Left forelimb (tissue), 1 donor: ENCODE data around the gene FRMPD4.

Source experiments
- DNase-seq: peaks from one replicate; pipeline ENCODE4 v3.0.0-alpha.2; 2018; ENCODE audit warnings: low spot score

FRMPD4 gene

DNA sequence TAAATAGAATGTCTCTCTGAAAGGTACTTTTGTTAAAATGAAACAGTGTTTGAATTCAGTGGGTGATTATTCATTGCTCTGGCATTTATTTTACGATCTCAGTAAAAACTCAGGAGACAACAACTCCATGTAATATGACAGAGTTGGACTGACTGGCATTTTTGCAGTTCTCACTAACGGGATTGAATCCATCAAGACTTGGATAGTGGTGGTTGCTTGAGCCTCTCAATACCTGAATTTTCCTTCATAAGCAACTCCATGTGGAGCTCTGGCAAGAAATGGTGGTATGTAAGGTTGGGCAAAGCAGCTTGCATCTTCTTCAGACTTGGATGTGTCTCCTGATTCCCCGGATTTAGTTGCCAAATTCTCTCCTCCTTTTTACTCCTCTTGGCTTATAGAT lies 72.7 kb downstream of the FRMPD4 start:
- DNase-seq: no peak

DNA sequence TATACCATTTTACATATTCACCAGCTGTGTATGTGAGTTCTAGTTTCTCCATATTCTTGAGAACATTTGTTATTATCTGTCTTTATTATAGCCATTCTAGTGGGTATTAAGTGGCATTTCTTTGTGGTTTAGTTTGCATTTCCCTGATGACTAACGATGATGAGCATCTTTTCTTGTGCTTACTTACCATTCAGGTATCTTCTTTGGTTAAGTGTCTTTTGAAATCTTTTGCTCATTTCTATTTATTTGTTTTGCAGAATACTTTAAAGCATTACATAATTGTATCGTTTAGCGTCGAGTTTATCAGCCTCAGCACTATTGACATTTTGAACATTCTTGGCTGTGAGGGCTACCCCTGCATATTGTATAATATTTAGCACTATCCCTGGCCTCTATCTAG lies 85.4 kb downstream of the FRMPD4 start:
- DNase-seq: no peak

DNA sequence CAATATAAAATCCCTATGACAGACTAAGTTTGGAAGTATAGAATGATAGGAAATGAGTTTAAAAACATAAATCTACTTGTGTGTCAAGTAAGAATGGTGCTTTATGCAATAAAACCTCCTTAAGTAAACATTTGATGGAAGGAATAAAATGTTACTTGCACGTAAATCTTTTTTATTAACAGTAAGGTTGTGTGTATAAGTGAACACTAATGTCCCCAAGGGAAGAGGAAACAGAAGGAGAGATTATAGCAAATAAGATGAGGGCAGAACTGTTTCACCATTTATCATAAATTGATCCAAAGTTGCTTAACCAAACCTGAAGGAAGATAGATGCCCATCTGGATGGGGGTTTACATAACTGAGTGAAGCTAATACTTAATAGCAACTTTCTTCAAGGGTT lies 86.8 kb downstream of the FRMPD4 start:
- no peak for DNase-seq

DNA sequence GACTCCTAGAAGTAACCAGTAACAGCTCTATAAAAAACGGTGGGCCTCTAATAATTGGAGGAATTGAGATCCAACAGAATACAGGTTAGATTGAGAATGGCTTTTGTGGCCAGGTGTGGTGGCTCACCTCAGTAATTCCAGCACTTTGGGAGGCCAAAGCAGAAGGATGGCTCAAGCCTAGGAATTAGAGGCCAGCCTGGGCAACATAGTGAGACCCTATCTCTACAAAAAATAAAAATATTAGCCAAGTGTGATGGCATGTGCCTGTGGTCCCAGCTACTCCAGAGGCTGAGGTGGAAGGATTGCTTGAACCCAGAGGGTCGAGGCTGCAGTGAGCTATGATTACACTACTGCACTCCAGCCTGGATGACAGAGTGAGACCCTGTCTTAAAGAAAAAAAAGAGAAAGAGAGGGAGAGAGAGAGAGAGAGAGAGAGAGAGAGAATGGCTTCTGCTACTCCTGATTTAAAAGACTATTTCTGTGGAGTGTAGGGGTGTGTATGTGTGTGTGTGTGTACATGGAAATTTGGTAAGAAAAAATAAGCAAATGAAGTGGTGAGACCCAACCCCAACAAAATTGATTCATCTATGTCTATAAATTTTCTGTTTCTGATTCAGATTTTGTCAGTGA lies 89.3 kb downstream of the FRMPD4 start:
- DNase-seq: no peak

DNA sequence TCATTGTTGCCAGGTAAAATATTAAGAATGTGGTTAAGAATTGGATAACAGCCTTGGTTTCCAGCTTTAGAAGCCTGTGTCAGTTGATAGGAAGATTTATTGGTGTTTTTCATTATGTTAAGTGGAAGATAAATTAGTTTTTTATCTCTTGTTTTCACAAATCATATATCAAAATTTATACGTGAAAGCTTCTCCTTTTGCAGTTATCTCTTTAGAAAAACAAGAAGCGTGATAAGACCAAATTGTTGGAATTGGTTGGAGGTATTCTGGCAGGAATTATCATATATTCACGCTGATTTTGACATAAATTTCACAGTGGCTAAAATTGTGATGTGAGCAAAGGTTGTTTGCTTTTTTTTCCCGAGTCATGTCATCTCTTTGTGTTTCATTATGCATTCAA lies 90.6 kb downstream of the FRMPD4 start:
- no peak for DNase-seq

DNA sequence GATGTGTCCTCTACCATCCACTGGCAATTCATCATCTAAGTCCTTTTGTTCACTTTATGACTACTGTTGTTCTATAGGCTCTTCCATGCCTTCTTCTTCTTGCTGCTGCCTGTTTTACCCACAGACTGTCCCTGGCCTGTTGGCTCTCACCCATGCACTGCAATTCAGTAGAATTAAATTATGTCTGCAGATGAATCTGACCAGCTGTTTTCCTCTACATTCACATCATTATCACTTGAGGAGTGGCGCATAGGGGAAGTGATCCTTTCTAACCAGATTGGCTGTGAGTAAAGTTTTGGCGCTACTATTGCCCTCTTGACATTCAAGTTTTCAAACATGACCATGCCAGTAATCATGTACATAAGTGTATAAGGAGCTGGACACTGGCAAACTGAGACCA lies 91.7 kb downstream of the FRMPD4 start:
- DNase-seq: no peak

DNA sequence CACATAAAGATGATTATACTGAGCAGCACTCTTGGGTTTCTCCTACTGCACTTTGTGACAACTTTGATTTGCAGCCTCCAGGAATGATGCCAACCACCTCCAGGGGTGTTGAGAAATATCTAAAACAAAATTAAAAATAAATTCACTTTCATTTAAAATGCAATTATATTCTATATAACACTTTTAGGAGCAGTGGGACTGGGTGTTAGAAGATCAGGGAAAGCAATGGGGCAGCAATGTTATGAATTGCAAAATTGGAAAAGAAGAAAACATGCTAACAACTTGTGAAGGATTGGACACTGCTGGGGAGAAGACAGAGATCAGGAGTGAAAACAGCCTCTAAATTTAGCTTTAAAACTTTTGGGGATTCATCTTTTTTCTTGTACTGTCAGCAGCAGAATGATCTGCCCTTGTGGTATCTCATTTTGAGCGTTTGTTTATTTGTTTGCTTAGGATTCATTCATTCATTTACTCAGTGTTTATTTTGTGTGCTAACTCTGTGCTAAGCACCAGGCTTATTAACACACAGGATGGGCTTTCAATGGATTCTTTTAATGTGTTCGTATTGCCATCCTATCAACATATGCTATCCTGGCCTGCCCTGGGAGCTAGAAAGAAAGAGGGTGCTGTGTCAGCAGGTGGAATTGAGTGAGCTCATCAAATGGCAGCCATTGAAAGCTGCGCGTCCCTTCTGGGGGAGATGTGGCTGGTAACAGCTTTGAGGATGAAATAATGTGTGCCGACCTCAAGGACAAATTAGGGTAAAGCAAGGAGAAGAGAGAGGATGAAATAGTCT lies 96.5 kb downstream of the FRMPD4 start:
- DNase-seq: no peak

DNA sequence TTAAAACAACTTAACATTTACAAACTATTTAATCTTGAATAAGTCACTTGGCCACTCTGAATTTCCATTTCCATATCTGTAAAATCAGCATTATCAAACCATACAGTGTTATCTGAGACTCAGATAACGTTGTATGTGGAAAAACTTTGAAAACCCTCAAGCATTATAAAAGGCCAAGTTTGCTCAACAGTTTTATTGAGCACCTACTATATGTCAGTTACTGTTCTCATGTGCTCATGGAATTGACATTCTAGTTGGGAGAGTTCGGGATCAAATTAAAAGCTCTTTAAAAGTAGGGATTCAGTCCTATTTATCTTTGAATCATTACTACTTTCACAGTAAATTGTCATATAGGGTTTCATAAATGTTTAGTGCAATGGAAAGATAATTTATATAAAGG lies 97.9 kb downstream of the FRMPD4 start:
- DNase-seq: no peak

DNA sequence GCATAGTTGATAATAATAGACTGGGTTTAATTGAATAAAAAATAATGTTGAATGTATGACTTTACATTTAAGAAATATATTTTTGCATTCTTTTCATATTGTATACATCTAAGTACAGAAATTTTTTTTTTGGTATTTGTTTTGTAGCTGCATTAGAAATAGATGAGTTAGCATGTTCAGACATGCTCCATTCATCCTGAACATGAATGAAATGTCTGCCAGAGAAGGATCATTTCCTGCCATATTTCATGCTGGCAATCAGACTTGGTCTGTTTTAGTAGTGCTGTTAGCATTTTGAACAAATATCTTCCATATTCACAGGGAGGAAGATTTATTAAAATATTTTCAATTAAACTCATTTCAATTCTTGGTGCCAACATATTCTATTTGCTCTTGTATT lies 98.9 kb downstream of the FRMPD4 start:
- DNase-seq: no peak

DNA sequence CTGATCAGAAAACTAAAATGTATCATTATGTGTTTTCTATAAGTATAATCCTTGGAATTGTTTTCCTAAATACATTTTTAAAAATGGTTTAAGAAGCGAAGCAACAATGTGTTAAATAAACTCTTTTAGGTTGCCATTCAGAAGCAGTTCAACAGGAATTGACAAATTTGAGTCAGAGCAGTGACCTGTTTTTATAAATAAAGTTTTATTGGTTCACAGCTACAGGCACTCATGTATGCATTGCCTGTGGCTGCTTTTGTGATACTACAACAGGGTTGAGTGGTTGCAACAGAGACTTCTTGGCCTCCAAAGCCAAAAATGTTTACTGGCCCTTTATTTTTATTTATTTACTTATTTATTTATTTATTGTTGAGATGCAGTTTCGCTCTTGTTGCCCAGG lies 99.5 kb downstream of the FRMPD4 start:
- DNase-seq: no peak

DNA sequence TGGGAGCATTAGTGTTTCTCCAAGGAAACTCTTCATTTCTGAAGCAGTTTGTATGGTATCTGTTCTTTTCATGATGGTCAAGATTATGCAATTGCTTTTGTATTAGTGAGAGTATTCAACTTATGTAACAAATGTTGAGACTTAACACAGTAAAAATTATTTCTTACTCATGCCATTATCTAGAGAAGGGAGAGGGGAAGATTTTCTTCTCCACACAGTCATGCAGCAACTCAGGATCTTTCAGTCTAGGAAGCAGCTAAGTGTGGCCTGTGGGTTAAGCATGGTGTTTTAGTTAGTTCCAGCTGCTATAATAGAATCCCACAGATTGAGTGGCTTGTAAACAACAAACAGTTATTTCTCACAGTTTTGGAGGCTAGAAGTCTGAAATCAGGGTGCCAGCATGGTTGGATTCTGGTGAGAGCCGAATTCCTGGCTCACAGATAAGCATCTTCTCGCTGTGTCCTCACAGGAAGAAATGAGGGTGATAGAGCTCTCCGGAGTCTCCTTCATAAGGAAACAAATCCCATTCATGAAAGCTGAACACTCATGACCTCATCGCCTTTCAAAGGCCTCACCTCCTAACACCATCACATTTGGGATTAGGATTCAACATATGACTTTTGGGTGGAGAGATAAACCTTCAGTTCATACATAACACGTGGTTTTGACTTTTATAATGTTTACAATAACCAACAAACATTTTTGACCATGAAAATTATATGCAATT lies 101.2 kb downstream of the FRMPD4 start:
- no peak for DNase-seq

DNA sequence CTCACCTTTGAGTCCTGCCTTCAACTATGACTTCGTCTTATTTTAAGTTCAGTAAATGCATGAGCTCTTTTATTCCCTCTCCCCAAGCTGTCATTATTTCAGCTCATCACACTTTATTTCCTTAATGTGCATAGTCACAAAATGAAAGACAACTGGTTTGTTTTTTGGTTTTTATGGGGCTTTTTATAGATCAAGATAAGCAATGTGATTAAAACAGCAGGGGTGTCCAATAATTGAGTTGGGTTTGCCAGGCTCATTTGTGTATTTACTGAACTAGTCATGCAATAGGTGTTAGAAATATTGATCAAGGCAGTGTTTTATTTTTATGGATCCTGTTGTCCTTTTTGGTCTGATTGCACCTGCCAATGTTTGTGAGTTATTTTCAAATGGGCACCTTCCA lies 102.2 kb downstream of the FRMPD4 start:
- DNase-seq: no peak

DNA sequence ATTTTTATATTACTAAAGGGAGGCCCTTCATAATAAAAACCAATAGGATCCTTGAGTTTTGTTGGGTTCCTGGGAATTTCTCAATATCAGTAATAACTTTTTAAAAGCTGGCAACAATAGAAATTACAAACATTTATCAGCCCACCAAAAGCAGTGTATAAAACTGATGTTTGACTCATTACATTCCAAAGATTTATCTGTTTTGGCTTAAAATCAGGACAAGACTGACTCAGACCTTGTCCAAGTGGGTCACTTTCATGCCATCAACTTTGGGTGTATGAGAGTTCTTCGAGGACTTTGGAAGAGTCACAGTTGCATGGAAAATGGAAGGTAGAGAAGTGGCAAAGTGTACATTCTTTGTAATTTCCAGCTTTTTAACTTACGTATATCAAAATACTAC lies 102.8 kb downstream of the FRMPD4 start:
- DNase-seq: no peak

DNA sequence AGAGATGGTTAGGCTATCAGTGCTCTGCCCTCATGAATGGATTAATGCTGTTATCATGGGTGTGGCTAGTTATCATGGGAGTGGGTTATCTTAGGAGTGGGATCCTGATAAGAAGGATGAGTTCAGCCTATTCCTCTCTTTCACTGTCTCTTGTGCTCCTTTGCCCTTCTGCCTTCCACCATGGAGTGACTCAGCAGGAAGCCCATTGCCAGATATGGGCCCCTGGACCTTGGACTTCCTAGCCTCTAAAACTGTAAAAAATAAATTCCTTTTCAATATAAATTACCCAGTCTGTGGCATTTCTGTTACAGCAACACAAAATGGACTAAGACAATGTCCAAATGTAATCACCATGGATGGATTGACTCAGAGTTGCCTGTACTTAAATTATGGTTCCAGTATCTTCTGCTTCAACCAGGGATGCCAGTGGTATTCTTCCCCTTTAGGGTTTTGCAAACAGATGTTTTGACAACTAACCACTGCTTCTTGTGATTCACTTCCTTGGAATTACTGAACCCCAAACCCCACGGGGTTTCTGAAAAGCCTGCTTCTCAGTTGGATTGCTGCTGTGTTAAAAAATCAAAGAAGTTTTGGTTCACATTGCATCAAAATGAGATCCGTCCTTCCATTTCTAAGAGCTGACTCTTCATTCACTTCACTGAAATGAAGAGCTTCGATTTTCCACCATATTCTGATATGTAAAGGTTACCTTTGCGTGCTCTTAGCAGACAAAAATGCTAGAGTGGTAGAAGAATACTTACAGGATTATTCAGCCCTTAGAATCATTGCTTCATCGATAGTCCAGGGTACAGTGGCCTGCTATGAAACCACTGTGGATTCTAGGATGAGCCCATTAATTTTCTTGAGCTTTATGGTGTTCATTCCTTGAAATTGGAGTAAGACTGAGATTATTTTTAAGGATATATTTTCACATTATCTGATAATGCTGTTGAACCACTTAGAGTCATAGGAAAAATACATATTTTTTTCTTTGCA lies 107.7 kb downstream of the FRMPD4 start:
- no peak for DNase-seq

DNA sequence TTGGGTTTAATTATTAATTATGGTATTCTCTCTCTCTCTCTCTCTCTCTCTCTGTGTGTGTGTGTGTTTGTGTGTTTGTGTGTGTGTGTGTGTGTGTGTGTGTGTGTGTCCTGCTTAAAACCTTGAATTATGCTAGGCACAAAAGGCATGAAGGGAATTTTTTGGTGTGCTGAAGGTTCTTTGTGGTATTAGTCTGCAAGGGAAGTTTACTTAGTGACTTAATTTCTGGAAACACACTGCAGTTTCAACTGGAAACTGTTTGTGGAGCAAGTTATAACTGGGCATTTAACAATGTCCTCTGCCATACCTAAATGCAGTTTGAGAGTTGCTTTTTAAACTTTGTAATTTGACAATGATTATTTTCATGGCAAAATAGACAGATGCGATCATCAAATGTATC lies 111.7 kb downstream of the FRMPD4 start:
- DNase-seq: no peak

DNA sequence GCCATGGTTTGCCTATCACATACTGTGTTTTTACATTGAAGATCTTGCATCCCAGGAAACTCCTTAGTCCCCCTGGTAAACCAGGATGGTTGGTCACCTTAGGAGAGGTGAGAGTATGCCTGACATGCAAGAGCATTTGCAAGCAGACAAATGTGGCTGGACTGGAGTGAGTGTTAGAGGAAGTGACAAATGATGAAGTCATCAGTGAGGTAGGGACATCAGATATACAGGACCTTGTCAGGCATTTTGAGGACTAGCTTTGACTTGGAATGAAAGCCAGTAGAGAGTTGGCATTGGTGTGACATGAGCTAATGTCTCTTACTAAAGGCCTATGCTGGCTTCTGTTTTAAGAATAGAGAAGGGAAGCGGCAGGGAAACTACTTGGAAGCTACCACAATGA lies 124.9 kb downstream of the FRMPD4 start:
- no peak for DNase-seq

DNA sequence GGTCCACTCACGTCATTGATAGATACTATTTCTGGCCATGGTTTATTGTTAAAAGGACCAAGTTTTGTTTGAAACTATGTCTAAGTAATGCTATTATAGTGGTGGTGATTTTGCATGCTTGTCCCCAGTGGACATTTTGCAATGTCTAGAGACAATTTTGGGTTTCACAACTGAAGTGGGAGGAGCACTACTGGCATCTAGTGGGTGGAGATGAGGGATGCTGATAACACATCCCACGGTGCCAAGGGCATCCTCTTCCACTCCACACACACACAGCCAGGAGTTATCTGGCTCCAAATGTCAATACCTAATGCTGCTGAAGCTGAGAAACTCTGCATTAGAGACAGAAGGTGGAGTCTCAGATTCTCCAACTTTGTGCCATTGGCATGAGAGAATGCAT lies 131.2 kb downstream of the FRMPD4 start:
- DNase-seq: no peak

DNA sequence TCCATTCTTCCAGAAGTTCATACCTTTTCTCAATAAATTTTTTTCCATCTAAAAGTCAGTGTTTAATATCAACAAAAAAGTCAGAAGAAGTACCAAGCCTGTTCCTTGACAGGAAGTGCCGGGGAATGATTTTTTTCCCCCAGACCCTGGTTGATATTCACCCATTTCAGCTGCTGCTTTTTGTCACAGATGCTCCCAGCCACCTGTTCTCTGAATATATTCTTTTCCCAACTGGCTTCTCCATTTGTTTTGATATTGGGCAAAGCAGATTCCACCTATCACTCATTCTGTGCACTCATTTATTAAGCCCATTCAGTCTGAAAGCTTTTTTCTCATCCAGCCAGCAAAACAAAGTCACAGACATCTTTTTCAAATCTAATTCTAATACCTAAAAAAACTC lies 139.9 kb downstream of the FRMPD4 start:
- no peak for DNase-seq

DNA sequence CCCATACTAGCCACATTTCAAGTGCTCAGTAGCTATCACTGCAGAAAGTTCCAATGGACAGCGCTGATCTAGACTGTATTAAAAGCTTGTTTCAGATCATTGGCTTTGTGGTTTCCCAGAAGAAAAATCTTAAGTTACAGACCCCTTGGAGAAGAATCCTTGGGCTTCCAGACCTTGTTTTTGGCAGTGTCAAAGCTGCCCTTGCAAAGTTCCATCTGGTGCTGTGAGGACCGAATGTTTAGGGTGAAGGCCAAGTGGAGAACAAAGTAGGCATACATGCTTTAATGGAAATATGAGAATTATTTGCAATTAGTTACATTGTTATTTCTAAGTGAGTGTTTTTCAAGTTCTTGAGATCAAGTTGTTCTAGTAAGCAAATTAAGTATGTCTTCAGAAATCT lies 144.7 kb downstream of the FRMPD4 start:
- no peak for DNase-seq

DNA sequence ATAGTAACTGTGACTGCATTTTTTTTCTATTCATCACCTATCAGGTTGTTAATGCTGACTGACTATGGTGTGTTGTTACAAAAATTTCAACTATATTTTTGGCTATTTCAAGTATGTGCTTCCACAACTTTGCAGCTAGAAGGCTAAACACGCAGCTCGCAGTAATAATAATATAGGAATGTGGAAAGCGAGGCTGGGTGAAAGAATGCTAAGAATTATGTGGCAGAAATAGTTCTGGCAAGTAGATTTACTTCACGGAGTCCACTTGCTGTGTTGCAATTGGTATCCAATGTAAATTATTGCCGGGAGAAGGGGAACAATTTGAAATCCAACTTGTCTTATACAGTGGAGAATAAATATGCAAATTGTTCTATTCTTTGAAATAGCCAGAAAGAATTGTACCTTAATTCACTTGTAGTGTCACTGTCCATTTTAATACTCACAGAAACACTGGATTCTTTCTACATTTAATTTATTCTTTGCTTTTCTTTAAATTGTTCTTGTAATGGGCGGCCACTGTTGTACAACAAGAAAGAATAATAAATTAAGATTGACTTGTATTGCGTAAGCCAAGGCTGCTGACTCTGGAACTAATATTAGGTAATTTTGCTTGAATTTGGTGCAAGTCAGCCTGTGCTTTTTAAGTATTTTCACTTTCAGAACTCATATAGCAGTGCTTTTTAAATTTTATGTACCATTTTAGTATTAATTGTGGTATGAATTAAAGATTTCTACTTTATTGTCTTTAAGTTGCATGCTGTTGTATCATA lies 154.9 kb downstream of the FRMPD4 start:
- no peak for DNase-seq

DNA sequence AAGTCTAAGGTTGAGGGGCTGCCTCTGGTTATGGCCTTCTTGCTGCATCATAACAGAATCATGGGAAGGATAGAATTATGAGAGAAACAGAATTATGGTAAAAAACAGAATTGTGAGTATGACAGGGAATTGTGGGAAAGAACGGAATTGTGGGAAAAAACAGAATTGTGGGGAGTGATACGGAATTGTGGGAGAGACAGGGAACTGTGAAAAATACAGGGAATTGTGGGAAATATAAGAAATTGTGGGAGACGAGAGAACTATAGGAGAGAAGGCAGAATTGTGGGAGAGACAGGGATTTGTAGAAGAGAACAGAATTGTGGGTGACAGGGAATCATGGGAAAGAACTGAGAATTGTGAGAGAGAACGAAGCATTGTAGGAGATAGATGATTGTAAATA lies 159.1 kb downstream of the FRMPD4 start:
- DNase-seq: no peak
